Pons (tissue), 1 donor: ENCODE data around the gene FGFR2.

ENCODE experiments used
- DNase-seq: peaks from one replicate; pipeline ENCODE4 v3.0.0-alpha.2; 2016; ENCODE audit warnings: low spot score

The FGFR2 gene

DNA sequence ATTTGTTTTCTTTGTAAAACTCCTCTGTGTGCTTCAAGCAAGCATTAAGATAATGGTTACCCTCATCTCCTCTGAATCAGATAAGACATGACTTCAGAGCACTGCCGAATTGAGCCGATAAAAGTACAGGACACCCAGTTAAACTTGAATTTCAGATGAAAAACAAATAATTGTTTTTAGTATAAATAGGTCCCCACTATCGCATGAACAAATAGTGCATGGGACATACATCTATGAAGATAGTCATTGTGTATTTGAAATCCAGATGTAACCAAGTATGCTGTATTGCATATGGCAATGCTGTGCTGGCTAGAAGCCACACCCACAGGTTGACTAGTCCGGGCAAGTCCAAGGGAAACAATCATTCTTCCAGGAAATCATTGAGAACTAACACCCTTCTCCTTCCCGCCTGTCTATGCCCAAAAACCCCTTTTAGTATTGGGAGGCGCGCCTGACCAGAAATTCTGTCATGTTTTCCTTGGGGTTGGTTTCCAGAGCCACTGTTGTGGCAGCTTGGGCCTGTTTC, 12.6 kb upstream of the FGFR2 start:
- DNase-seq, result no peak

DNA sequence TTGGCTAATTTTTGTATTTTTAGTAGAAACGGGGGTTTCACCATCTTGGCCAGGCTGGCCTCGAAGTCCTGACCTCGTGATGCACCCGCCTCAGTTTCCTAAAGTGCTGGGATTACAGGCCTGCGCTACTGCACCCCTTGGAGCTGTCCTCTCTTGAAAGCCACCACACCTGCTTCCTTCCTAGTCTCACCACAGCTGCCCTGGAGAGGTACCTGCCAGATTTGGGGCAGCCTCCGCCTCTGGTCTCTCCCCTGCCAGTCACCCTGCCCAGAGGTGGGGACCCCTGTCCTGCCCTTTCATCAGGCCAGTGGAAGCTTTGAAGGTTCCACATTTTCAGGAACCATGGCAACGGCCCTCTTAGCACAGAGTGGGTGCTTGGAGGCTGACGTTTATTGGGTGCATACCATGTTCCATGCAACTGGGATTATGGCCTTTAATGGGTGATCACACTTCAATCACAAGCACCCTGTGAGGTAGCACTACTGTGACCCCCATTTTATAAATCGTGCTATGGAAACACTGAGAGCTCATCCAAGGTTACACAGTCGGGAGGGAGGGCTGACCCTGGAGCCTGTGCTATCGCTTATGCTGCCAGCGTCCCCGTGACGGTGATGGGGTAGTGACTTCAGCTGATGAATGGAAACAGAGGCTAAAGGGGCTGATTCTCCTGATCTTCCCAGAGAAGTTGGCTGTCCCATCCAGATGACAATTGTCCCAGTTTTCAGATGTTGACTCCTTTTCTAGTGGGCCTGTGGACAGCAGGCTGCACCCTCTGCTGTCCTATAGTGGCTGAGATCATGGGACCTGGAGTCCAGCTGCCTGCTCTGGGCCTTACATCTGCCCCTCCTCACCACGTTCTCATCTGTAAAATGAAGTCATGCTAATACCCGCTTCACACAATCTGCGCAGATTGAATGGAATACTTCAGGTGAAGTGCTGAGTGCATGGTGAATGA, 11.5 kb upstream of the FGFR2 start:
- no peak for DNase-seq

DNA sequence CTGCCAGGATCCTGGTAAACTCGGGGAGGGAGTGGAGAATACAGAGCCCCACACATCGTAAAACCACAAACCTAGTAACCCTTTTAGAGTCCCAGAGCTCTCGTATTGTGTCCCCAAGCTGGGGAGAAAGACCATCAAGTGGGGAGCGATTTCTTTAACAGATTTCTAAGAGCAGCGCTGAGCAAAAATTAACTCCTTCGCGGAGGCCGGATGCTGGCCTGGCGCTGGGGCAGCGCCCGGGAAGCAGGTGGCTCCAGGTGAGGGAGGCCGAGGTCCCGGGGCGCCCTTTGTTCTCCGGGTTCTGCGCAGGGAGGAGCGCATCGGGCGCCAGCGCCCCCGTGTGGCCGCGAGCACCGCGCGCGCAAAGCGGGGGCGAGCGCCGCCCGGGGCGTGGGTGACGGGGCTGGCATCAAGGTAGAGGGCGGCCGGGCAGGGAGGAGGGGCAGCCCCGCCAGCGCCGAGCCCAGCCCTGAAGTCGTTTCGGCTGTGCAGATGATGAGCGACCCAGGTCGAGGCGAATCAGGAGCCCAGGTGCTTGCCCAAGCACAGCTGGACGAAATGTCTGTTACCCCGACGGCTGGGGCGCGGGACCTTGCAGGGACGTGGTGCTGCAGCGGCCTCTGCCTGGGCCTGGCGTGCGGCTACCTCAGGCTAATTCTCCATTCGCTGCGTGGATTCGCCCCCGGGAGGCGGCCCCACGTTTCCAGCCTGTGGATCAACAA, 10.4 kb upstream of the FGFR2 start:
- no peak for DNase-seq

DNA sequence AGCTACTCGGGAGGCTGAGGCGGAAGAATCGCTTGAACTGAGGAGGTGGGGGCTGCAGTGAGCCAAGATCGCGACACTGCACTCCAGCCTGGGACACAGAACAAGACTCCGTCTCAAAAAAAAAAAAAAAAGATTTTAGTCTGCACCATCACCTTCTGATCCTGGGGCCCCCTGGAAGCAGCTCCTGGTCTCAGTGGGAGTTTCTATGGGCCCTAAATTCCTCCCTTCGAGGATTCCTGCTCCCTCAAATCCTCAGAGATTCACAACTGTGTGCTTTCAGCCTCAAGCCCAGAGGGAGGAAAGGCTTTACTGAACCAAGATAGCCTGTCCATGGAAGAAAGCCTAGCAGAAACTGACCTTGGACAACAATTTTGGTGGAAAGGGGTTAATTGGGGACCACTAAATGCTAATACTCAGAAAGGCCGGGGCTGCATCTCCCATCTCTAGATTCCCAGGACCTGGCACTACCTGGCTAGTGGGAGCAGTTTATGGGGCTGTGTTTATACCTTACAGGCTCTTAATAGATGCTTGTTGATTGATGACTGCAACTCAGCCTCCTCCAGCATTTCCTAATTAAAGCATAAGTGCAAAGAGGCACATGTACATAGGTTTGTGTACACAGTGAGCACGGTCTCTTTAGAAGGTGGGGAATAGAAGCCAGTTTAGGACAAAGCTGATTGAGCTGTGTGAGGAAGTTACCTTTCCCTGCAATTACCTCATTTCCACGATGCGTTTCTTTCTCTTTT, 9.2 kb upstream of the FGFR2 start:
- no peak for DNase-seq

GRCh38 chr10:121605708-121606107, 7.5 kb upstream of the FGFR2 start:
- DNase-seq, result no peak

DNA sequence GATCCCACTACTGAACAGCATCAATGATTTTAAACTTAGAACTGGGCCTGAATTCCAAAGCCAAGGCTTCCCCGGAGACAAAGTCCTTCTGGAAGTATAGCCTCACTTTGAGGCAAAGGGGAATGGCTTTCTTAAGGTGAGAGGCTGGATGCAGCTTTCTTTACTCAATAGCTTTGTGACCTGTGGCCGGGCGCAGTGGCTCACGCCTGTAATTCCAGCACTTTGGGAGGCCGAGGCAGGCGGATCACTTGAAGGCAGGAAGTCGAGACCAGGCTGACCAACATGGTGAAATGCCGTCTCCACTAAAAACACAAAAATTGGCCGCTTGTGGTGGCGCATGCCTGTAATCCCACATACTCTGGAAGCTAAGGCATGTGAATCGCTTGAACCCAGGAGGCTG, 3.2 kb upstream of the FGFR2 start:
- no peak for DNase-seq

DNA sequence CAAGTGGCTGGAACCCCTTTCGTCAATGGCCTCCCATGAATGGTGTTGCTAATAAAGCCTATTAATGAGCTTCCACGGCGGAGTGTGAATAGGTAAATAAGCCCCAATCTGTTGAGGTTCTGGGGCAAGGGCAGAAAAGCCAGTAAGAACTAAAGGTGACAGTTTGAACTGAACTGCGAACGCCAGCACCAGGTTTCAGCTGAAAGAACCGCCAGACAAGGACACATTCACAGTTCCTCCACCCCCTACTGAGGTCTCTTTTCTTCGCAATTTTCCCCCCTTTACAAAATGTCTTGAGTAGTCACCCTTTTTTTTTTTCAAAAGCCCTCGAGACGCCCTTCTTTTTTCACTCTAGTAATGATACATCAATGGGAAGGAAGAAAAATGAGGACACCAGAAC, 2.4 kb upstream of the FGFR2 start:
- DNase-seq, result no peak

GRCh38 chr10:121599947-121600346, 1.7 kb upstream of the FGFR2 start:
- no peak for DNase-seq

GRCh38 chr10:121597504-121598262, 561 bp downstream of the FGFR2 start:
- no peak for DNase-seq

- DNase-seq, result peak; percentile 87
Measured at GRCh38 chr10:121596689-121597503, 1.3 kb downstream of the FGFR2 start.

GRCh38 chr10:121595806-121596688, 2.2 kb downstream of the FGFR2 start:
- no peak for DNase-seq

- no peak for DNase-seq
Measured at GRCh38 chr10:121595351-121595805, 2.9 kb downstream of the FGFR2 start.

DNA sequence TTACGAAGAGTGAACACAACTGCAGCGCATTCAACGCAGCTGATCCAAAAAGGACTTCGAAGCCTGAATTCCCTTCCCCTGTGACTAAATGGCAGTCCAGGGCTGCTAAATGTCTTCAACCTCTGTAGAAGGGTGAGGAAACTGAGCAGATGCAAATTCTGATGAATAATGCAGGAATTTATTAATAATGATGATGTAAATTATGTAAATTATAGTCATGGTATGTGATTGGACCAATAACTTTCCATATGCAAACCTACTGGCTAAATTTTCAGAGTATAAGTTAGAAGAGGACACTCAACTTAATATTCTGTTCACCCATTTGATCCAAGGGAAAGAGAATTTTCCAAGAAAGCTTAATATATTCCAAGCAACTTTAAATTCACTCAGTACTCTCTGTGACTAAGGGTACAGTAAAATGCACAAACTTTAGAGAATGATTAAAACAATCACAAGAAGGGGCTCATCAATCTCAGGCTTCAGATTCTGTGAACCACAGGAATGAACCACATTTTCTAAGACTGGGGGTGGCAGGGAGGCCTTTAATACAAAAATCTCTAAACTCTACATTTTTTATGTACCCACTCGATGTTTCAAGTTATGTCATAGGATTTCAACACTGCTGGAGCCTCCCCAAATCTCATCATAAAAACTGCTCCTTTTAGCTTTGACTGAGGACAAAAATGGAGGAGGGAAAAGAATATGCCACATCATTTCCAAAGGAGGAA, 3.5 kb downstream of the FGFR2 start:
- DNase-seq, result no peak

DNA sequence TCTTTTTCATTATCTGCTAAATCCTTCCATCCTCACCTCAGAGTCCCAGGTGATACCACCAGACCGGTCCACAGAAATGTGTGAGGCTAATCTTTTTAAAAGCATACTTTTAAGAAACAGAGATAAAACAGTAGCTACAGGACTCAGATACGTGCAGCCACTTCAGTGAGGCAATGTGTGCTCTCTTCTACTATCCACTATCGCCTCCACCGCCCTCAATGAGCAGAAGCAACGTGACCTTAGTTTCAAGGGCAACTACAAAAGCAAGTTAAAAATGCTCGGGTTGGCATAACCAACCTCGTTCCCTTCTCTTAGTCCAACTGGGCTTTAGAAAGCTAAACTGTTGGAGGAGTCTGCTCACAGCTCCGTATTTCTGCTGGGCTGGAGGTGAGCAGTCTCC, 4.2 kb downstream of the FGFR2 start:
- no peak for DNase-seq

GRCh38 chr10:121593281-121594075, 4.8 kb downstream of the FGFR2 start:
- DNase-seq, result peak; percentile 81

GRCh38 chr10:121592155-121592890, 5.9 kb downstream of the FGFR2 start:
- no peak for DNase-seq

GRCh38 chr10:121591186-121591585, 7.1 kb downstream of the FGFR2 start:
- no peak for DNase-seq
